GM19099 (cell line): ENCODE measurements around the gene ZNF679.

Experiments used
- POLR2A ChIP-seq: IDR thresholded peaks from 3 replicates; pipeline ENCODE4 v1.6.1; 2011; ENCODE audit warnings: low read depth; ENCODE audit not compliant: insufficient read length; ENCODE audit errors: extremely low read depth

Gene ZNF679

GRCh38 chr7:64307254-64308015, 79.2 kb downstream of the ZNF679 start:
- TF ChIP-seq POLR2A, result peak; percentile 62

DNA sequence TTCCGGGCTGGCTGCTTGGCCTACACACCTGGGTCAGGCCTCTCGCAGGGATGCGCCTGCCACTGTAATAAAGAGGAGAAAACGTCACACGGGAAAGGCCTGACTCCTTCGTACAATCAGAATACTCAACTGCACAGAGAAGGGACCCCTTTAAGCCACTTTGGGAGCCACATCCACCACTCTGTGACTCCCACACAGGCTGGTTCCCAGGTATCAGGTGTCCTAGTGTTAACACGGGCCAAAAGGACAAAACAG, 79.7 kb downstream of the ZNF679 start:
- TF ChIP-seq POLR2A, result no peak

- no peak for TF ChIP-seq POLR2A
Observed at GRCh38 chr7:64310426-64310825, 82.2 kb downstream of the ZNF679 start.

DNA sequence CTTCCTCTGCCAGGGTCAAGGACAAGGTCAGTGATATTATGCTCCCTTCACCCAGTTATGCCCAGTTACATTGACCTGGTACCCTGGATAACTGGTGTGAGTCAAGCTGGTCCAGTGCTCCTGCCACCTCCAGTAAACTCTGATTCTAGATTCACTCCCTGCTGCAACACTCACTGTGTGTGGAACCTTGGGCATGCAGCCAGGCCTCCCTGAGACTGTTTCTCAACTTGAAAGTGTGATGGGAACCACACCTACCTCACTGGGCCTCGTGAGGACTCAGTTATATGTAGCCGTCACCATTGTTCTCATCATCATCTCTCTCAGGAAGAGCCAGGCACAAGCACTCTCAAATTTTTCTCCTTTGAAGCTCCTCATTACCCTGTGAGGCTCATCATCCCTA, 84.6 kb downstream of the ZNF679 start:
- no peak for TF ChIP-seq POLR2A

DNA sequence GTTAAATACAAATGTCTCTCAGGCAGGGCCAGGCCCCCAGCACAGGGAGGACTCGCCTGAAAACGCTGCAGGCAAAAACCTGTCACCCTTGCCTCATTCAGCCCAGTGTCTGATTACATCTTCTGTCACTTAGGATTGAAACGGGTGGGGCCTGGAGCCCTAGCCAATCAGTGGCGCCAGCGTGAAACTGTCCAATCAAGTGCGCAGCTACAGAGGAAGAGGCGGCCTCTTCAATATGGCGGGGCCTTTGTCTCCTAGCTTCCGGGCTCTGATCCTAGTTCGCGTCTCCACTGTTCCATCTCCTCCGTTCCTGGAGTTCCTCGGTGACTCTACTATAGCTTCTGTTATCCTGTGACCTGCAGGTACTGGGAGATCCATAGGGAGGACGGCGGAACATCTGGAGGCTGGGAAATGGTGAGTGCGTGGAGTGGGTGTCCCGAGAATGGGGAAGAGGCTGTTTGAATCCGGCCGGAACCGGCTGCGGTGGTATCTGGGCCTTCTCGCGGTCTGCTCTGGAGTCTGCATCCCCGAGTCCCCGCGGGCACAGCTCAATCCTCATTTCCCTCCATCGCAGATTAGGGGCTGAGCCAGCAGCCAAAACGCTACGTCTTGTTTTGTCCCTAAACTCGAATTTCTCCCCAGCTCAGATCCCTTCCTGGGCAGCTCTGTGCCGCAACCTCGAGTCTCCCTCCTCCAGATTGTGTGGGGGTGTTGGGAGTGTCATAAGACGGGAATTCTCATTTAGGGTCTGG, 85.6 kb downstream of the ZNF679 start, which contains the start of gene ZNF736:
TSS of gene ZNF736 (plus strand) at position 222 of the 752 bp plus-strand sequence. CDS start at position 412, 190 bp downstream.
- peak; percentile 90 for TF ChIP-seq POLR2A

DNA sequence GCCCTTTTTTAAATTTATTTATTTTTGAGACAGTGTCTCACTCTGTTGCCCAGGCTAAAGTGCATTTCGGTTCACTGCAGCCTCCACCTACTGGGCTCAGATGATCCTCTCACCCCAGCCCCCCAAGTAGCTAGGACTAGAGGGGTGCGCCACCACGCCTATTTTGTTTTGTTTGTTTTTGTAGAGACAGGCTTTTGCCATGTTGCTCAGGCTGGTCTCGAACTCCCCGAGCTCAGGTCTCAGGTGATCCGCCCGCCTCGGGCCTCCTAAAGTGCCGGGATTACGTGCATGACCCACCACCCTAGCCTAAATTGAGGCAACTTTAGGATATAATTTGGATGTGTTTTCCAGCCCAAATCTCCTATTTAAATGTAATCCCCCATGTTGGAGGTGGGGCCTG, 86.3 kb downstream of the ZNF679 start:
- TF ChIP-seq POLR2A, result no peak
